ENCODE data around the gene RPS24.

DNA sequence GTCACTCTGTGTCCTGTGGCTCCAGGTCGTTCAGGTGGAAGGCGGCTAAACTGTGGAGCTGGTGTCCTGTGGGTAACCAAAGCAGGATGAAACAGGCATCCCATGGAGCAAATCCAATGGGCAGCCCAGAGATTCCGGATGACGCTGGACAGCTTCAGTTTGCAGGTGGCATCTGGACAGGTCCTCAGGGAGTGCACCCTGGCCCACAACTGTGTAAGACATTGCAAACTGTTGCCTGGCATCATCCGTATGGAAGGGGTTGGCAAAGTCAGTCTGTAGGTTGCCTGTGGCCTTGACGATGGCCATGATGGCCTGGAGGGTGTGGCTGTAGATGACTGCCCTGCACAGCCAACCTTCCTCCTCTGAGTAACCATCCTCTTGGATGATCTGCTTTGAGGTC, 35.5 kb downstream of the RPS24 start:
- TF ChIP-seq, protein P1, sequence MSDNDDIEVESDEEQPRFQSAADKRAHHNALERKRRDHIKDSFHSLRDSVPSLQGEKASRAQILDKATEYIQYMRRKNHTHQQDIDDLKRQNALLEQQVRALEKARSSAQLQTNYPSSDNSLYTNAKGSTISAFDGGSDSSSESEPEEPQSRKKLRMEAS (IDR thresholded peaks at IDR 0.05; ENCODE audit: low read depth, low read length): no peak
- TF ChIP-seq POLR2A (IDR thresholded peaks at IDR 0.05; ENCODE audit: extremely low read depth, insufficient read length): no peak
- TF ChIP-seq, protein P2, sequence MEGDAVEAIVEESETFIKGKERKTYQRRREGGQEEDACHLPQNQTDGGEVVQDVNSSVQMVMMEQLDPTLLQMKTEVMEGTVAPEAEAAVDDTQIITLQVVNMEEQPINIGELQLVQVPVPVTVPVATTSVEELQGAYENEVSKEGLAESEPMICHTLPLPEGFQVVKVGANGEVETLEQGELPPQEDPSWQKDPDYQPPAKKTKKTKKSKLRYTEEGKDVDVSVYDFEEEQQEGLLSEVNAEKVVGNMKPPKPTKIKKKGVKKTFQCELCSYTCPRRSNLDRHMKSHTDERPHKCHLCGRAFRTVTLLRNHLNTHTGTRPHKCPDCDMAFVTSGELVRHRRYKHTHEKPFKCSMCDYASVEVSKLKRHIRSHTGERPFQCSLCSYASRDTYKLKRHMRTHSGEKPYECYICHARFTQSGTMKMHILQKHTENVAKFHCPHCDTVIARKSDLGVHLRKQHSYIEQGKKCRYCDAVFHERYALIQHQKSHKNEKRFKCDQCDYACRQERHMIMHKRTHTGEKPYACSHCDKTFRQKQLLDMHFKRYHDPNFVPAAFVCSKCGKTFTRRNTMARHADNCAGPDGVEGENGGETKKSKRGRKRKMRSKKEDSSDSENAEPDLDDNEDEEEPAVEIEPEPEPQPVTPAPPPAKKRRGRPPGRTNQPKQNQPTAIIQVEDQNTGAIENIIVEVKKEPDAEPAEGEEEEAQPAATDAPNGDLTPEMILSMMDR (IDR thresholded peaks at IDR 0.05; ENCODE audit: low read depth, low read length): no peak
- TF ChIP-seq MYC (IDR thresholded peaks at IDR 0.05; ENCODE audit: low read depth, low read length): no peak

All from NB4 (cell line).